HepG2 (cell line): Measurements from ENCODE around the gene COL9A3.

Source experiments
- FOXM1 ChIP-seq: sonication (generic); formaldehyde crosslinking; IDR thresholded peaks from 2 replicates; pipeline ENCODE4 v1.5.0; 2020; ENCODE audit warnings: missing genetic modification reagents
- MAZ ChIP-seq, 2 experiments: sonication (generic) in 1 of 2; formaldehyde crosslinking in 1 of 2; IDR thresholded peaks; 2 replicates each; pipeline versions ENCODE4 v1.5.0 to v1.6.1; 2012 to 2020; ENCODE audit warnings: low read depth in 2 of 2, mild to moderate bottlenecking in 2 of 2, borderline replicate concordance in 1 of 2, improper control_type of control experiment in 1 of 2, low read length in 1 of 2, missing genetic modification reagents in 1 of 2, moderate library complexity in 1 of 2
- POGZ ChIP-seq: sonication (generic); formaldehyde crosslinking; IDR thresholded peaks from 2 replicates; pipeline ENCODE4 v1.4.0; 2020; ENCODE audit warnings: mild to moderate bottlenecking, missing genetic modification reagents
- POLR2AphosphoS5 ChIP-seq: IDR thresholded peaks from 2 replicates; pipeline ENCODE4 v1.6.1; 2012; ENCODE audit warnings: low read depth, low read length
- SIN3A ChIP-seq: IDR thresholded peaks from 2 replicates; pipeline ENCODE4 v1.6.1; 2011; ENCODE audit warnings: low read depth, mild to moderate bottlenecking, control low read depth, low read length, borderline replicate concordance
- TP53 ChIP-seq: sonication (generic); formaldehyde crosslinking; conservative IDR thresholded peaks from 2 replicates; pipeline ENCODE4 v1.4.0; 2020; ENCODE audit warnings: missing genetic modification reagents
- TF ChIP-seq, protein P1 (sequence below): sonication (generic); formaldehyde crosslinking; IDR thresholded peaks from 2 replicates; pipeline ENCODE4 v1.5.0; 2020; ENCODE audit warnings: mild to moderate bottlenecking, missing genetic modification reagents, moderate library complexity

- TF ChIP-seq, protein P1, sequence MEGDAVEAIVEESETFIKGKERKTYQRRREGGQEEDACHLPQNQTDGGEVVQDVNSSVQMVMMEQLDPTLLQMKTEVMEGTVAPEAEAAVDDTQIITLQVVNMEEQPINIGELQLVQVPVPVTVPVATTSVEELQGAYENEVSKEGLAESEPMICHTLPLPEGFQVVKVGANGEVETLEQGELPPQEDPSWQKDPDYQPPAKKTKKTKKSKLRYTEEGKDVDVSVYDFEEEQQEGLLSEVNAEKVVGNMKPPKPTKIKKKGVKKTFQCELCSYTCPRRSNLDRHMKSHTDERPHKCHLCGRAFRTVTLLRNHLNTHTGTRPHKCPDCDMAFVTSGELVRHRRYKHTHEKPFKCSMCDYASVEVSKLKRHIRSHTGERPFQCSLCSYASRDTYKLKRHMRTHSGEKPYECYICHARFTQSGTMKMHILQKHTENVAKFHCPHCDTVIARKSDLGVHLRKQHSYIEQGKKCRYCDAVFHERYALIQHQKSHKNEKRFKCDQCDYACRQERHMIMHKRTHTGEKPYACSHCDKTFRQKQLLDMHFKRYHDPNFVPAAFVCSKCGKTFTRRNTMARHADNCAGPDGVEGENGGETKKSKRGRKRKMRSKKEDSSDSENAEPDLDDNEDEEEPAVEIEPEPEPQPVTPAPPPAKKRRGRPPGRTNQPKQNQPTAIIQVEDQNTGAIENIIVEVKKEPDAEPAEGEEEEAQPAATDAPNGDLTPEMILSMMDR (CRISPR knock-in tag): no peak
- no peak for TF ChIP-seq TP53 (CRISPR knock-in tag)
- TF ChIP-seq FOXM1 (CRISPR knock-in tag): no peak
- no peak for TF ChIP-seq MAZ (IDR thresholded peaks at IDR 0.05; ENCODE audit: borderline replicate concordance, low read depth, low read length)
- TF ChIP-seq MAZ (CRISPR knock-in tag; IDR thresholded peaks at IDR 0.05; ENCODE audit: low read depth): no peak
- TF ChIP-seq POGZ (CRISPR knock-in tag): no peak
- TF ChIP-seq SIN3A: no peak
- TF ChIP-seq POLR2AphosphoS5: no peak
Measured at GRCh38 chr20:62834967-62835730, 18.3 kb downstream of the COL9A3 start.
